Mesodermal cell (in vitro differentiated cells): ENCODE results near the gene CST7.

Source experiments
- H3K27ac ChIP-seq: 2 replicates; pipeline ENCODE4 v1.7.0; 2013; ENCODE audit warnings: mild to moderate bottlenecking, low read depth, low read length, moderate library complexity; ENCODE audit not compliant: severe bottlenecking
- H3K36me3 ChIP-seq: 2 replicates; pipeline ENCODE4 v1.7.1; 2013; ENCODE audit warnings: mild to moderate bottlenecking, low read length, moderate library complexity; ENCODE audit not compliant: control insufficient read depth, insufficient read depth
- H3K4me1 ChIP-seq: one replicate; pipeline ENCODE4 v1.7.1; 2013; ENCODE audit warnings: mild to moderate bottlenecking, low read length; ENCODE audit not compliant: insufficient read depth, control insufficient read depth, poor library complexity, severe bottlenecking
- H3K4me3 ChIP-seq: 2 replicates; pipeline ENCODE4 v1.7.0; 2013; ENCODE audit warnings: low read length, control low read depth, mild to moderate bottlenecking; ENCODE audit not compliant: insufficient read depth, poor library complexity, severe bottlenecking; ENCODE audit errors: extremely low read depth
- H3K9me3 ChIP-seq: 2 replicates; pipeline ENCODE4 v1.7.1; 2013; ENCODE audit warnings: mild to moderate bottlenecking, low read length, moderate library complexity; ENCODE audit not compliant: control insufficient read depth
- WGBS, 2 experiments: methylation state at CpG; one replicate each; pipeline ENCODE4 v1.1.5; 2013; ENCODE audit warnings: missing lambda C conversion rate in 2 of 2; ENCODE audit not compliant: insufficient coverage in 2 of 2; 5-methylcytosine and 5-hydroxymethylcytosine counted together

CST7 gene

GRCh38 chr20:25006431-25007167, 57.5 kb downstream of the CST7 start:
- Histone ChIP-seq H3K4me3 (no peak overlapping the region), H3K36me3 (no peaks in the 10 kb centered on the region), H3K4me1 (no peaks in the 10 kb centered on the region), H3K9me3 (peaks cover 3% of the 10 kb centered on the region), H3K27ac (no peak overlapping the region)
- 66 to 80% methylated on average over 7 to 9 of the region's 12 CpGs for WGBS, 2 experiments

GRCh38 chr20:25007491-25008305, 58.6 kb downstream of the CST7 start:
- Histone ChIP-seq H3K9me3 (no peaks in the 10 kb centered on the region), H3K27ac (no peak overlapping the region), H3K4me1 (no peaks in the 10 kb centered on the region), H3K36me3 (no peaks in the 10 kb centered on the region), H3K4me3 (no peak overlapping the region)
- 91 to 93% methylated on average over 12 to 17 of the region's 22 CpGs for WGBS, 2 experiments

GRCh38 chr20:25008388-25009217, 59.5 kb downstream of the CST7 start:
- WGBS, 2 experiments: 81 to 88% methylated on average over 7 to 10 of the region's 11 CpGs
- no peak overlapping the region for H3K4me3 ChIP-seq
- H3K36me3 ChIP-seq: no peaks in the 10 kb centered on the region
- no peaks in the 10 kb centered on the region for H3K9me3 ChIP-seq
- no peak overlapping the region for H3K27ac ChIP-seq
- H3K4me1 ChIP-seq: no peaks in the 10 kb centered on the region
